IgD-negative memory B cell (primary cell): Measurements from ENCODE around the gene BTG2. TPM values are rescaled to one million over a fixed set of nuclear protein-coding genes. Genes with fewer than 3 reads are reported as not detected.

Experiments used
- H3K27ac Mint-ChIP-seq, 3 donors: one replicate each; pipeline ENCODE4 v1.8.0; 2020 to 2022; ENCODE audit warnings: mild to moderate bottlenecking in 3 of 3, mixed read lengths in 3 of 3, moderate library complexity in 1 of 3
- H3K27me3 Mint-ChIP-seq: one replicate; pipeline ENCODE4 v1.8.0; 2021; ENCODE audit warnings: mixed read lengths
- H3K36me3 Mint-ChIP-seq: one replicate; pipeline ENCODE4 v1.8.0; 2020; ENCODE audit warnings: mild to moderate bottlenecking, mixed read lengths
- H3K4me1 Mint-ChIP-seq, 3 donors: one replicate each; pipeline ENCODE4 v1.8.0; 2020 to 2022; ENCODE audit warnings: mixed read lengths in 3 of 3, mild to moderate bottlenecking in 1 of 3
- H3K4me3 Mint-ChIP-seq, 4 donors: one replicate each; pipeline ENCODE4 v1.8.0; 2020 to 2022; ENCODE audit warnings: mild to moderate bottlenecking in 4 of 4, mixed read lengths in 4 of 4, moderate library complexity in 3 of 4
- H3K9me3 Mint-ChIP-seq, 3 donors: one replicate each; pipeline ENCODE4 v1.8.0; 2020 to 2021; ENCODE audit warnings: mixed read lengths in 3 of 3, mild to moderate bottlenecking in 1 of 3
- polyA plus RNA-seq: library from polyadenylated mRNA; unstranded; fragments of 300-500 nt; fragmentation: Illumina TruSeq; gene quantifications from one replicate; pipeline ENCODE4 v1.2.3, GENCODE V29; 2021

BTG2 gene
- polyA plus RNA-seq, 1 donor from 2014 or later = 202 TPM

DNA sequence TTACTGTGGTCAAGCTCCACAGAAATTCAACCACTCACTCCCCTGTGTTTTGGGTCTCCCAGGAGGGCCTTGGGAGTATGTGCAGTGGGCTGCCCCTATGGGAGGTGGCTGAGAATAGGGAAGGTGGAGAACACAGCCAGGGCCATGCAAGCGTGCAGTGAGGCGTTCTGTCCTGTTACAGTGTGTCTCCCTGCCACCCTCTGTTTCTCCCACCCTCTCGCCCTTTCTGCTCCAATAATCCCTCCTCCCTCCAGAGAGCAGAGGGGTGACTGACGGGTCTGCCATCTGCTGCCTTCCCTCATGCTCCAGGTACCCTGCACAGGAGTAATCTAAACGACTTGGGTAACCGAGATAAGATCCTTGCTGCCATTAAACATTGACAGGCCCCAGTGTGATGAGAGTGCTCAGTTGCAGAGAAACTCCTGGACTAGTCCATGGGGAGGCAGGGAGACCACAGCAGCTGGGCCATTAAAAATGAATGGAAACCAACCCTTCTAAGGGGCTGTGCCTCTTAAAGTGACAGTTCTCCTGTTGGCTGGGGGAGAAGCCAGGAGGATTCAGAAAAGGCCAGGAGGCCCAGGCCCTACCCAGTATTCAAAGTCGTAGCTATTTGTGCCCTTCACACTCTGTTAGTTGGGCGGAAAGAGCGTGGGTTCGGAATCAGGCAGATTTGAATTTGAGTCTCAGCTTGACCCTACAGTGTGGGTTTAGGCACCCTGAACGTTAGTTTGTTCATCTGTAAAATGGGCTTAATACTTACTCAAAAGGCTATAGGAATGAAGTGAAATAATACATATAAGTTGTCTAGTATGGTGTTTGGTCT, 22.4 kb upstream of the BTG2 start:
- Mint-ChIP-seq H3K4me1 (peaks cover 54 to 62% (median 57%) of the 10 kb centered on the region in 3 donors), H3K9me3 (no peaks in the 10 kb centered on the region), H3K27ac (peak overlapping the region; percentile 91 to 96 (median 91)), H3K36me3 (peaks cover 2% of the 10 kb centered on the region), H3K4me3 (peak overlapping the region; percentile 1 to 93 (median 72)), H3K27me3 (no peaks in the 10 kb centered on the region)

GRCh38 chr1:203283597-203283996, 21.7 kb upstream of the BTG2 start:
- no peaks in the 10 kb centered on the region for H3K27me3 Mint-ChIP-seq
- H3K27ac Mint-ChIP-seq = peak overlapping the region; percentile 91 to 96 (median 91)
- peaks cover 2% of the 10 kb centered on the region for H3K36me3 Mint-ChIP-seq
- no peaks in the 10 kb centered on the region for H3K9me3 Mint-ChIP-seq
- H3K4me1 Mint-ChIP-seq = peaks cover 53 to 62% (median 57%) of the 10 kb centered on the region in 3 donors
- H3K4me3 Mint-ChIP-seq = peak overlapping the region in 2 of 4 donors; percentile 57 to 93

GRCh38 chr1:203284411-203285123, 20.8 kb upstream of the BTG2 start:
- Mint-ChIP-seq H3K27ac (peak overlapping the region in 2 of 3 donors; percentile 14 to 87), H3K36me3 (peaks cover 2% of the 10 kb centered on the region), H3K9me3 (no peaks in the 10 kb centered on the region), H3K27me3 (no peaks in the 10 kb centered on the region), H3K4me1 (peaks cover 58 to 67% (median 58%) of the 10 kb centered on the region in 3 donors), H3K4me3 (peak overlapping the region in 1 of 4 donors; percentile 76)

DNA sequence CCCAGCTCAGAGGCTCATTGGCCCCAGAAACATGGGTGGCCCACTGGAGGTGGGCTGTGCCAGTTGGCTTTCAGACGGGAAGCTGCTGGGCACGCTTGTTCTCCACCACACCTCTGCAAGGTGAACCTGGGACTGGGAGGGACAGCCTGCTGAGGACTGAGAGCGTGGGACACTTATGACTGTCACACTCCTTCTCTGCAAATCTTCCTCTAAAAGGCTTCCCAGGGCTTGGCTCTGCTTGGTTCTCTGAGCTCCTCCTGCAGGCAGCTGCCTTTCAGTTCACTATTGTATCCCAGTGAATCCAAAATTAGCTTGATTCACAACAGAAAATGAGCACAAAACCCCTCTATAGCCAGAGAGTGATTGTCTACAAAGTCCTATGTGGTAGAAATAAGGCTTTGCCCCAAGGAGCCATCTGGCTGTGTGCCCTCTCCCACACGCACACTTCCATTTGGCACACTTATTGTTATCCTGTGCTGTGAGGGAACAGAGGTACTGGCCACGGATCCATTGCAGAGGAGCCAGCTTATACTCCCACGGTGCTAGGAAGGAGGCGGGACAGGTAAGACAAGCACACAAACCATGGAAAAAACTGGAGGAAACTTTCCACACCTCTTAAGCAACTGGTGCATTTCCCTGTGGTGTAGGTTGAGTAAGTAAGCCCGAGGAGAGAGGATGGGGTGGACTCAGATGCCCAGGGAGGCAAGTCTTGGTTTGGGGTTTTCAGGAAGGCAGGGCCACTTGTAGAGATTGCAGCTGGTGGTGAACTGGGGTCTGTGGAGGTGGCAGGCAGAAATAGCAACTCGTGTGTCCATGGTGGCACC, 18.9 kb upstream of the BTG2 start:
- peak overlapping the region; percentile 72 to 93 (median 86) for H3K4me3 Mint-ChIP-seq
- H3K27ac Mint-ChIP-seq = peak overlapping the region; percentile 98 to 99 (median 99)
- no peaks in the 10 kb centered on the region for H3K27me3 Mint-ChIP-seq
- H3K9me3 Mint-ChIP-seq = no peaks in the 10 kb centered on the region
- H3K36me3 Mint-ChIP-seq = no peaks in the 10 kb centered on the region
- H3K4me1 Mint-ChIP-seq = peaks cover 62 to 75% (median 64%) of the 10 kb centered on the region in 3 donors

DNA sequence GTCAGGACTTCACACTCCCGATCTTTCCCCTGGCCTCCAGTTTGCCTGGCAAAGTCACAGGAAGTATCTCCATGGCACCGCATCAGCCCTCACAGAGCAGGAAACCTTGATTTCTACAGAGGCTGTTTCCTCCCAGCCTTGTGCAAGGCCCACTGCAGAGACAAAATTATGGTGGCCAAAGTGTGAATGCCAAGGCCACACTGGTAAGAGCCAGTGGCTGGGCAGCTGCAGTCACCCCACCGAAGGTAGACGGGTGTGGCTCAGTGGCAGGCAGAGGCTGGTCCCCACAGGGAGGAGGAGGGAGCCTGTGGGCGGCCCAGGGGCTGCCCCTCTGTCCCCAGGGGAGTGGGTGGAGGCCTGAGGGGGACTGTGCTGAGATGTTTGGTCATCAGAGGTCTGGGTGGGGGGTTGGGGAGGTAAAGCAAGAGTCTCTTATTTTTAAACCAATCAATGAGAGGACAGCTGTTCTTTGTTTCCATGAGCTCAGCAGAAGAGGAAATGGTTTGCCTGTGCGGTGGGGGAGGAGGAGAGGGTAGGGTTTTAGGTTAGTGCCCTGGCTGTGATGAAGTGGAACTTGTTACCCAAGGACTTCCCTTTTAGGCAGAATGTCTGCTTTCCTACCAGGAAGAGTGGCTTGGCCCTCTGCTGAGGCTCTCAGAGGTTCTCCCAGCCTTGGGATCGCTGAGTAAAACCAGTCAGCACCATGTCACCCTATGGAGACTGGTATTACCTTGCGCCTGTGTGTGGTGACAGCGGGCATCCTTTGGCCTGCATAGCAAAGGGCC, 18.0 kb upstream of the BTG2 start:
- Mint-ChIP-seq H3K4me1 (peaks cover 64 to 78% (median 73%) of the 10 kb centered on the region in 3 donors), H3K27ac (peak overlapping the region; percentile 98 to 99 (median 99)), H3K36me3 (no peaks in the 10 kb centered on the region), H3K4me3 (peak overlapping the region; percentile 72 to 93 (median 86)), H3K9me3 (no peaks in the 10 kb centered on the region), H3K27me3 (no peaks in the 10 kb centered on the region)

- Mint-ChIP-seq H3K36me3 (no peaks in the 10 kb centered on the region), H3K27me3 (no peaks in the 10 kb centered on the region), H3K9me3 (no peaks in the 10 kb centered on the region), H3K4me3 (peak overlapping the region; percentile 72 to 93 (median 86)), H3K4me1 (peaks cover 58 to 73% (median 69%) of the 10 kb centered on the region in 3 donors), H3K27ac (peak overlapping the region; percentile 98 to 99 (median 99))
These were observed 17.4 kb upstream of the BTG2 start for GRCh38 chr1:203287898-203288297.

DNA sequence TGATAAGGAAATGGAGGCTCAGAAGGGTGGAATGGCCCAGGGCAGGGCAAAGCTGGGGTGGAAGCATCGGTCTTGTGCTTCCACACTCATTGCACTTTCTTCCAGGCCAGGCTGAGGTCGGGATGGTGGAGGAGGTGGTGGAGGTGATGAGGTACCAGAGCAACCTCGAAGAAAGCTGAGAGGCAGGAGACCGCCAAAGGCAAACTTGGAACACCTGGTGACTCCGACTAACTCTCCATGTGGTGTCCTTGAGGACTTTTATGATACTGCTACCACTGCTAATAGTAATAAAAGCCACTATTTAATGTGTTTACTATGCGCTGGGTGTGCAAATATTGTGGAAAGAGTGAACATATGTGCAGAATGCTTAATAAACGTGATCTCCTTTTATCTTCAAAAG, 16.9 kb upstream of the BTG2 start:
- Mint-ChIP-seq H3K36me3 (no peaks in the 10 kb centered on the region), H3K4me3 (peak overlapping the region; percentile 72 to 93 (median 86)), H3K9me3 (no peaks in the 10 kb centered on the region), H3K4me1 (peaks cover 53 to 73% (median 67%) of the 10 kb centered on the region in 3 donors), H3K27me3 (no peaks in the 10 kb centered on the region), H3K27ac (peak overlapping the region; percentile 98 to 99 (median 99))

- Mint-ChIP-seq H3K27ac (peak overlapping the region; percentile 98 to 99 (median 99)), H3K36me3 (no peaks in the 10 kb centered on the region), H3K4me1 (peaks cover 50 to 70% (median 64%) of the 10 kb centered on the region in 3 donors), H3K27me3 (no peaks in the 10 kb centered on the region), H3K9me3 (no peaks in the 10 kb centered on the region), H3K4me3 (peak overlapping the region; percentile 80 to 93 (median 86))
These were observed 15.9 kb upstream of the BTG2 start for GRCh38 chr1:203289281-203289981.

GRCh38 chr1:203289982-203290260, 15.4 kb upstream of the BTG2 start:
- Mint-ChIP-seq H3K4me3 (peak overlapping the region; percentile 80 to 93 (median 86)), H3K9me3 (no peaks in the 10 kb centered on the region), H3K36me3 (no peaks in the 10 kb centered on the region), H3K27me3 (no peaks in the 10 kb centered on the region), H3K27ac (peak overlapping the region; percentile 98 to 99 (median 99)), H3K4me1 (peaks cover 54 to 68% (median 64%) of the 10 kb centered on the region in 3 donors)

DNA sequence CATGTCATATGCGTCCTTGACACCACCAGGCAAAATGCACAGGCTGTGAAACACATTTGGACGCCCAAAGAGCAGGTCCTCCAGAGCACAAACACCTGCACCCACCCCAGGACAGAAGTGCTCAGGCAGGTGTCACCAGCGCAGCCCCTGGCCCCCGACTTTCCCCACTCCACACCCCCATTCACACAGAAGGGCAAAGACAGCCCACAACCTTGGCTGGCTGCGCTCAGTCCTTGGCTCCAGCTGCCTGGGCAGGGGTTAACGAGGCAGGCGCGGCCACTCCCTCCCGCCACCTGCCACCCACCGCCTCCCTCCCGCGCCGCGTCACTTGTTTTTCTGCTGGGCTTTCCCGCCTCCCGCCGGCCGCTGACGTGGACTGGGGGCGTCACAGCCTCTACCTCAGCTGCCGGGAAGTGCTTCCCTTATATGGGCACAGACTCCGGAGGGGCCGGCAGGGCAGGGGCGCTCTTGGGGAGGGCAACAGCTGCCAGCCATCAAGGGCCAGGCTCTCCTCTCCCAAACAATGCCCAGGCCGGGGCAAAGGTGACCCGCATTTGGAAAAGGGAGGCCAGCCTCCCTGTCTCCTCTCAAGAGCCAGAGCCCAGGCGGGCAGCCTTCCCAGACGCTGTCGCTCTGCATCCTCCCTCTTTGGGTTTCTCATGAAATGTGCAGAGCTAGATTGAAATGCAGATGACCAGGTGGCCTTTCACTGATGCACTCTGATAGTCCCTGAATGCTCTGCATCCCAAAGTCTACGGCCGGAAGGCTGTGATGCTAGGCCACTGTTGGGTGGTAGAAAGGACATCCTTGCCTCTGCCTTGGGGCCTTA, 14.8 kb upstream of the BTG2 start:
- peak overlapping the region; percentile 98 to 99 (median 99) for H3K27ac Mint-ChIP-seq
- peak overlapping the region; percentile 80 to 93 (median 86) for H3K4me3 Mint-ChIP-seq
- H3K36me3 Mint-ChIP-seq = no peaks in the 10 kb centered on the region
- H3K9me3 Mint-ChIP-seq = no peaks in the 10 kb centered on the region
- H3K4me1 Mint-ChIP-seq = peaks cover 59 to 72% (median 68%) of the 10 kb centered on the region in 3 donors
- no peaks in the 10 kb centered on the region for H3K27me3 Mint-ChIP-seq

DNA sequence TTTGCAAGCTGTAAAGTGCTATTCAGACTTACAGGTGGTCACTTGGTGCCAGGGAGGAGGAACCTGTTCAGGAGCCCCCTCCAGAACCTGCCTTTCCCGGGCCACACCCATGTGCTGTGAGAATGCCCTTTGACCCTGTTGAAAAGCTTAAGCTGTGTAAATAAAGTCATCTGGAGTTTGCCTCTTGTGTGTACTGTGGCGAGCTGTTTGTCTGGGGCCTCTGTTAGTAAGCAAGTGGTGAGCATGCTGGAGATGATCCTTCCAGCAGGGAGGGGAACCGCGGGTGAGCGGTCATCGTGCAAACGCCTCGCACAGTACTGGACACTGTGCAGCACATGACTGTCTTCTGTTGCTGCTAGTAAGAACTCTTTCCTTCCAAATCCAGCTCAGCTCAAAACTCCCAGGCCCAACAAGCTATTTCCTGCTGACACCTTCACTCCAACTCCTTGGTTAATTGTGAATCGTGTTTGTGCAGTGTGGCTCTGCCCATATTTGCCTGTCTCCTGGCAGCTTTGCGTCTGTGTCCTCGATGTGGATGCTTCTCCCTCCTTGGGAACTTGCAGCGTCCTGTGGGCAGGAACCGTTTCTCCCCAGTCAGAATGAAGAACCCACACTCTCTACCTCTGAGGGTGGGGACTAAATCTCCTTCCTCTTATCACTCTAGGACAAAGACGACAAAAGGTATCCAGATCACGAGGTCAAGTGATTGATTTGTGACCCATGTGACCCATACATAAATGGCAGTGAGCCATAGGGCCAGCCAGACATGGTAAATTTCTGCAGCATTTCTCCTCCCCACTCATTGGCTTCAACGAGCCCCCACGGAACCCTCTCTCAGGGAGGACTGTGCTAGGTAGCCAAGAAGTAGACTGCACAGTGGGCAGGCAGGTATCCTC, 13.9 kb upstream of the BTG2 start:
- H3K4me3 Mint-ChIP-seq = peak overlapping the region; percentile 80 to 93 (median 86)
- no peaks in the 10 kb centered on the region for H3K36me3 Mint-ChIP-seq
- H3K27ac Mint-ChIP-seq = peak overlapping the region; percentile 98 to 99 (median 99)
- no peaks in the 10 kb centered on the region for H3K9me3 Mint-ChIP-seq
- peaks cover 2% of the 10 kb centered on the region for H3K27me3 Mint-ChIP-seq
- peaks cover 64 to 74% (median 71%) of the 10 kb centered on the region in 3 donors for H3K4me1 Mint-ChIP-seq

GRCh38 chr1:203295796-203296195, 9.5 kb upstream of the BTG2 start:
- peak overlapping the region in 3 of 4 donors; percentile 5 to 57 (median 44) for H3K4me3 Mint-ChIP-seq

More at GRCh38 chr1:203295796-203296195, 9.5 kb upstream of the BTG2 start:
- H3K27me3 Mint-ChIP-seq = peaks cover 2% of the 10 kb centered on the region
- H3K9me3 Mint-ChIP-seq = no peaks in the 10 kb centered on the region
- no peaks in the 10 kb centered on the region for H3K36me3 Mint-ChIP-seq
- H3K27ac Mint-ChIP-seq = peak overlapping the region; percentile 59 to 94 (median 91)
- H3K4me1 Mint-ChIP-seq = peaks cover 67 to 78% (median 72%) of the 10 kb centered on the region in 3 donors
